Neural progenitor cell (in vitro differentiated cells): Measurements from ENCODE around the gene NEU4.

ENCODE experiments used
- CTCF ChIP-seq: fragments of 200-600 bp; sonication (generic); IDR thresholded peaks from 2 replicates; pipeline ENCODE4 v1.5.1; 2017; ENCODE audit warnings: antibody characterized with exemption, mild to moderate bottlenecking
- EZH2 ChIP-seq: fragments of 200-600 bp; sonication (generic); IDR thresholded peaks from 2 replicates; pipeline ENCODE4 v1.6.1; 2017; ENCODE audit warnings: antibody characterized with exemption, mild to moderate bottlenecking, moderate library complexity

GRCh38 chr2:241857041-241857541, 48.1 kb downstream of the NEU4 start:
- TF ChIP-seq CTCF (no peak), EZH2 (no peak)
